ENCODE results near the gene CD209. TPM values are rescaled to one million over a fixed set of nuclear protein-coding genes. Genes with fewer than 3 reads are reported as not detected.

Gene CD209
- total RNA-seq, 1 donor from 2014 or later: not detected

- Mint-ChIP-seq H3K9me3 (no peaks in the 10 kb centered on the region), H3K4me1 (no peaks in the 10 kb centered on the region), H3K36me3 (no peaks in the 10 kb centered on the region), H3K27me3 (ENCODE audit: insufficient read depth, low read depth) (peaks cover 20% of the 10 kb centered on the region), H3K27ac (no peak overlapping the region), H3K4me3 (no peak overlapping the region)
- Histone ChIP-seq H3K27ac (no peak overlapping the region), H3K36me3 (no peaks in the 10 kb centered on the region), H3K4me1 (no peaks in the 10 kb centered on the region), H2AFZ (replicated peaks) (no peak overlapping the region), H4K20me1 (ENCODE audit: low read depth) (no peaks in the 10 kb centered on the region), H3K27me3 (peaks cover 80% of the 10 kb centered on the region), H3K9me3 (ENCODE audit: low read depth) (no peaks in the 10 kb centered on the region), H3K4me2 (no peak overlapping the region), H3K9ac (no peak overlapping the region), H3F3A (ENCODE audit: low read depth) (no peaks in the 10 kb centered on the region), H3K4me3 (no peak overlapping the region), H3K79me2 (ENCODE audit: low read depth) (no peaks in the 10 kb centered on the region)
- TF ChIP-seq, protein P1, sequence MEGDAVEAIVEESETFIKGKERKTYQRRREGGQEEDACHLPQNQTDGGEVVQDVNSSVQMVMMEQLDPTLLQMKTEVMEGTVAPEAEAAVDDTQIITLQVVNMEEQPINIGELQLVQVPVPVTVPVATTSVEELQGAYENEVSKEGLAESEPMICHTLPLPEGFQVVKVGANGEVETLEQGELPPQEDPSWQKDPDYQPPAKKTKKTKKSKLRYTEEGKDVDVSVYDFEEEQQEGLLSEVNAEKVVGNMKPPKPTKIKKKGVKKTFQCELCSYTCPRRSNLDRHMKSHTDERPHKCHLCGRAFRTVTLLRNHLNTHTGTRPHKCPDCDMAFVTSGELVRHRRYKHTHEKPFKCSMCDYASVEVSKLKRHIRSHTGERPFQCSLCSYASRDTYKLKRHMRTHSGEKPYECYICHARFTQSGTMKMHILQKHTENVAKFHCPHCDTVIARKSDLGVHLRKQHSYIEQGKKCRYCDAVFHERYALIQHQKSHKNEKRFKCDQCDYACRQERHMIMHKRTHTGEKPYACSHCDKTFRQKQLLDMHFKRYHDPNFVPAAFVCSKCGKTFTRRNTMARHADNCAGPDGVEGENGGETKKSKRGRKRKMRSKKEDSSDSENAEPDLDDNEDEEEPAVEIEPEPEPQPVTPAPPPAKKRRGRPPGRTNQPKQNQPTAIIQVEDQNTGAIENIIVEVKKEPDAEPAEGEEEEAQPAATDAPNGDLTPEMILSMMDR (IDR thresholded peaks at IDR 0.05): no peak
- TF ChIP-seq EZH2phosphoT487 (IDR thresholded peaks at IDR 0.05): no peak
- TF ChIP-seq EZH2 (IDR thresholded peaks at IDR 0.05): no peak
- no peak for DNase-seq (ENCODE audit: low spot score)
Measured at GRCh38 chr19:7738023-7738422, 9.3 kb downstream of the CD209 start.

DNA sequence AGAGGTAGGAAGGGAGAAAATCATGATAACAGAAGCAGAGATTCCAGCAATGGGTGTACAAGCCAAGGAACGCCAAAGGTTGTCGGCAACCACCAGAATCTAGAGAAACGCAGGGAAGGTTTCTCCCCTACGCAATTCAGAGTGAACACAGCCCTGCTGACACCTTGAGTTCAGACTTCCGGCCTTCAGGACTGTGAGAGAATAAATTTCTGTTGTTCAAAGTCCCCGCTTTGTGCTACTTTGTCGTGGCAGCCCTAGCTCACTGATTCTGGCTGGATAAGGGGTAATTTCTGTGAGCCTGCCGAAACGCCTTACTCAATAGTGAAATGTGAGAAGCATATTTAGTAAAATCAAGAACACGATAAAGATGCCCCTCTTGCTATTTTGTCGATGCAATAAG is 10.1 kb downstream of the CD209 start:
- Histone ChIP-seq H3K9ac (no peak overlapping the region), H3K4me1 (no peaks in the 10 kb centered on the region), H3K36me3 (no peaks in the 10 kb centered on the region), H3K27me3 (peaks cover 88% of the 10 kb centered on the region), H3K79me2 (ENCODE audit: low read depth) (no peaks in the 10 kb centered on the region), H3K9me3 (ENCODE audit: low read depth) (no peaks in the 10 kb centered on the region), H3F3A (ENCODE audit: low read depth) (no peaks in the 10 kb centered on the region), H3K4me3 (no peak overlapping the region), H4K20me1 (ENCODE audit: low read depth) (no peaks in the 10 kb centered on the region), H3K27ac (no peak overlapping the region), H3K4me2 (no peak overlapping the region), H2AFZ (replicated peaks) (no peak overlapping the region)
- no peak for TF ChIP-seq EZH2 (IDR thresholded peaks at IDR 0.05)
- TF ChIP-seq, protein P1 (IDR thresholded peaks at IDR 0.05): no peak
- TF ChIP-seq EZH2phosphoT487 (IDR thresholded peaks at IDR 0.05): no peak
- Mint-ChIP-seq H3K27me3 (ENCODE audit: insufficient read depth, low read depth) (peaks cover 26% of the 10 kb centered on the region), H3K4me1 (no peaks in the 10 kb centered on the region), H3K36me3 (no peaks in the 10 kb centered on the region), H3K4me3 (no peak overlapping the region), H3K9me3 (no peaks in the 10 kb centered on the region), H3K27ac (no peak overlapping the region)
- DNase-seq (ENCODE audit: low spot score): no peak

- Histone ChIP-seq H3K4me3 (no peak overlapping the region), H3K9me3 (ENCODE audit: low read depth) (no peaks in the 10 kb centered on the region), H3K4me1 (no peaks in the 10 kb centered on the region), H3F3A (ENCODE audit: low read depth) (no peaks in the 10 kb centered on the region), H3K4me2 (no peak overlapping the region), H4K20me1 (ENCODE audit: low read depth) (no peaks in the 10 kb centered on the region), H2AFZ (replicated peaks) (no peak overlapping the region), H3K79me2 (ENCODE audit: low read depth) (no peaks in the 10 kb centered on the region), H3K27ac (no peak overlapping the region), H3K36me3 (no peaks in the 10 kb centered on the region), H3K27me3 (peaks cover 95% of the 10 kb centered on the region), H3K9ac (no peak overlapping the region)
- no peak overlapping the region for H3K27ac Mint-ChIP-seq
- H3K4me1 Mint-ChIP-seq: no peaks in the 10 kb centered on the region
- H3K9me3 Mint-ChIP-seq: no peaks in the 10 kb centered on the region
- TF ChIP-seq EZH2phosphoT487 (IDR thresholded peaks at IDR 0.05) (no peak), EZH2 (IDR thresholded peaks at IDR 0.05) (no peak)
- TF ChIP-seq, protein P1 (IDR thresholded peaks at IDR 0.05): no peak
- DNase-seq (ENCODE audit: low spot score): no peak
- H3K36me3 Mint-ChIP-seq: no peaks in the 10 kb centered on the region
- H3K27me3 Mint-ChIP-seq (ENCODE audit: insufficient read depth, low read depth): peaks cover 35% of the 10 kb centered on the region
- H3K4me3 Mint-ChIP-seq: no peak overlapping the region
Measured at GRCh38 chr19:7736148-7736547, 11.2 kb downstream of the CD209 start.

All from neural progenitor cell (in vitro differentiated cells).